HepG2 (cell line): ENCODE measurements around the gene MNAT1. TPM values are rescaled to one million over a fixed set of nuclear protein-coding genes. Genes with fewer than 3 reads are reported as not detected.

ENCODE experiments used
- ATAC-seq: fragments of 200-7000 bp; cut with Tn5 transposase; 3 replicates; pipeline ENCODE4 v1.9.1; 2020; ENCODE audit warnings: mild to moderate bottlenecking, moderate library complexity
- BruUV-seq: library from RNA; stranded (reverse); fragments of 400-500 nt; replicated peaks from 2 replicates; lab custom pipeline; 2021; lab: Mats Ljungman, UMichigan
- CTCF ChIA-PET: fragments of 300-600 bp; formaldehyde crosslinking; extraction: SDS; loops from one replicate; lab custom pipeline; 2021; ENCODE audit warnings: low total read pairs, inconsistent platforms, low intra/inter-chr PET ratio; lab: Yijun Ruan, JAX
- POLR2A ChIA-PET: fragments of 350-600 bp; sonication (Branson Sonifier 250); formaldehyde crosslinking; loops from one replicate; lab custom pipeline; 2020; ENCODE audit warnings: antibody characterized with exemption, inconsistent platforms; lab: Yijun Ruan, JAX
- DNase-seq: peaks from one replicate; pipeline ENCODE4 v3.0.0-alpha.2; 2015; ENCODE audit warnings: low spot score
- FAIRE-seq: peaks from 3 replicates; lab custom pipeline; 2011; peaks lifted over from hg19 to GRCh38; lab: Jason Lieb, UNC
- H2AFZ ChIP-seq: one replicate; pipeline ENCODE4 v1.6.1; 2011; ENCODE audit warnings: low read length, inconsistent platforms
- H3K27ac ChIP-seq: fragments of 300-600 bp; 3 replicates; pipeline ENCODE4 v1.8.0; 2011; ENCODE audit warnings: mixed run types, mild to moderate bottlenecking, mixed read lengths, low read length, inconsistent platforms; ENCODE audit not compliant: insufficient read depth; ENCODE audit errors: extremely low read length
- H3K27me3 ChIP-seq, 2 experiments: fragments of 200-600 bp in 1 of 2; 2 replicates in 1 of 2; 3 replicates in 1 of 2; pipeline versions ENCODE4 v1.6.0 to v1.8.0; 2011; ENCODE audit warnings: low read length in 2 of 2, mild to moderate bottlenecking in 2 of 2, moderate library complexity in 2 of 2, inconsistent platforms in 1 of 2; ENCODE audit not compliant: insufficient read depth in 2 of 2, control insufficient read depth in 1 of 2
- H3K36me3 ChIP-seq, 2 experiments: fragments of 200-600 bp in 1 of 2; replicated peaks in 1 of 2; 2 replicates in 1 of 2; 3 replicates in 1 of 2; pipeline versions ENCODE4 v1.5.1 to v1.8.0; 2011; ENCODE audit warnings: low read length in 2 of 2, inconsistent platforms in 1 of 2; ENCODE audit not compliant: insufficient read depth in 2 of 2, control insufficient read depth in 1 of 2
- H3K4me1 ChIP-seq: 2 replicates; pipeline ENCODE4 v1.5.1; 2012; ENCODE audit warnings: low read length, inconsistent platforms; ENCODE audit not compliant: insufficient read depth
- H3K4me2 ChIP-seq: 2 replicates; pipeline ENCODE4 v1.6.0; 2011; ENCODE audit warnings: low read depth, low read length, inconsistent platforms
- H3K4me3 ChIP-seq, 3 experiments: fragments of 200-600 bp in 1 of 3; sonication (generic), shearing (Covaris generic) in 1 of 3; replicated peaks in 1 of 3; 2 replicates each; pipeline ENCODE4 v1.5.1; 2011 to 2016; ENCODE audit warnings: low read length in 3 of 3, inconsistent platforms in 2 of 3, low read depth in 2 of 3, mild to moderate bottlenecking in 2 of 3, control low read depth in 1 of 3, mixed read lengths in 1 of 3; ENCODE audit not compliant: insufficient read depth in 1 of 3
- H3K79me2 ChIP-seq: one replicate; pipeline ENCODE4 v1.6.1; 2011; ENCODE audit warnings: low read length, inconsistent platforms; ENCODE audit not compliant: insufficient read depth
- H3K9ac ChIP-seq: 2 replicates; pipeline ENCODE4 v1.6.0; 2011; ENCODE audit warnings: mild to moderate bottlenecking, low read depth, low read length, inconsistent platforms; ENCODE audit not compliant: insufficient read depth
- H3K9me3 ChIP-seq: 2 replicates; pipeline ENCODE4 v1.5.1; 2012; ENCODE audit warnings: mild to moderate bottlenecking, low read length
- H4K20me1 ChIP-seq: 2 replicates; pipeline ENCODE4 v1.6.0; 2011; ENCODE audit warnings: inconsistent platforms, mild to moderate bottlenecking, low read length, moderate library complexity; ENCODE audit not compliant: insufficient read depth
- ARID5B ChIP-seq: IDR thresholded peaks from 2 replicates; pipeline ENCODE4 v1.4.0; 2020; ENCODE audit warnings: mild to moderate bottlenecking, missing genetic modification reagents
- ATF4 ChIP-seq, 2 experiments: fragments of 450-650 bp in 1 of 2; sonication (generic) in 1 of 2; formaldehyde crosslinking; IDR thresholded peaks; 2 replicates each; pipeline versions ENCODE4 v1.5.0 to v1.8.0; 2020 to 2022; ENCODE audit warnings: mild to moderate bottlenecking in 1 of 2, missing genetic modification reagents in 1 of 2
- ATF7-NPFF ChIP-seq: sonication (generic); formaldehyde crosslinking; IDR thresholded peaks from 2 replicates; pipeline ENCODE4 v1.8.1; 2023; ENCODE audit warnings: mild to moderate bottlenecking, low read depth, missing genetic modification reagents, moderate library complexity
- CHD4 ChIP-seq: fragments of 200-600 bp; sonication (generic); IDR thresholded peaks from 2 replicates; pipeline ENCODE4 v1.7.0; 2017; ENCODE audit warnings: mild to moderate bottlenecking, low read length, borderline replicate concordance
- CREM ChIP-seq, 2 experiments: sonication (generic) in 1 of 2; formaldehyde crosslinking in 1 of 2; IDR thresholded peaks; 2 replicates each; pipeline versions ENCODE4 v1.4.0 to v1.6.1; 2016 to 2020; ENCODE audit warnings: antibody characterized with exemption in 1 of 2, mild to moderate bottlenecking in 1 of 2, missing genetic modification reagents in 1 of 2
- DNMT1 ChIP-seq: sonication (generic); formaldehyde crosslinking; IDR thresholded peaks from 2 replicates; pipeline ENCODE4 v1.5.1; 2020; ENCODE audit warnings: mild to moderate bottlenecking, missing genetic modification reagents
- EZH2 ChIP-seq: conservative IDR thresholded peaks from 2 replicates; pipeline ENCODE4 v1.6.1; 2012; ENCODE audit warnings: mild to moderate bottlenecking, low read depth, low read length, moderate library complexity
- KAT7 ChIP-seq: IDR thresholded peaks from 2 replicates; pipeline ENCODE4 v1.6.1; 2018; ENCODE audit warnings: borderline replicate concordance, missing compliant biosample characterization
- KMT2A ChIP-seq: sonication (generic); formaldehyde crosslinking; IDR thresholded peaks from 2 replicates; pipeline ENCODE4 v1.4.0; 2020; ENCODE audit warnings: missing genetic modification reagents
- MYPOP ChIP-seq: sonication (generic); formaldehyde crosslinking; IDR thresholded peaks from 2 replicates; pipeline ENCODE4 v1.8.1; 2023; ENCODE audit warnings: mild to moderate bottlenecking, moderate library complexity, missing genetic modification reagents
- ZBTB37 ChIP-seq: sonication (generic); formaldehyde crosslinking; IDR thresholded peaks from 2 replicates; pipeline ENCODE4 v1.4.0; 2020; ENCODE audit warnings: mild to moderate bottlenecking, missing genetic modification reagents
- ZFP62 ChIP-seq: sonication (generic); formaldehyde crosslinking; IDR thresholded peaks from 2 replicates; pipeline ENCODE4 v1.4.0; 2020; ENCODE audit warnings: missing genetic modification reagents
- ZMYM3 ChIP-seq: sonication (generic); formaldehyde crosslinking; IDR thresholded peaks from 2 replicates; pipeline ENCODE4 v1.5.1; 2020; ENCODE audit warnings: mild to moderate bottlenecking, missing genetic modification reagents
- ZNF263 ChIP-seq: sonication (generic); formaldehyde crosslinking; IDR thresholded peaks from 2 replicates; pipeline ENCODE4 v1.4.0; 2020; ENCODE audit warnings: missing genetic modification reagents
- ZNF264 ChIP-seq: sonication (generic); formaldehyde crosslinking; IDR thresholded peaks from 2 replicates; pipeline ENCODE4 v1.4.0; 2020; ENCODE audit warnings: missing genetic modification reagents
- ZNF446 ChIP-seq: sonication (generic); formaldehyde crosslinking; IDR thresholded peaks from 2 replicates; pipeline ENCODE4 v1.5.0; 2020; ENCODE audit warnings: mild to moderate bottlenecking, missing genetic modification reagents
- ZNF577 ChIP-seq: sonication (generic); formaldehyde crosslinking; IDR thresholded peaks from 2 replicates; pipeline ENCODE4 v1.4.0; 2020; ENCODE audit warnings: mild to moderate bottlenecking, low read depth, missing genetic modification reagents, borderline replicate concordance
- ZNF737 ChIP-seq: sonication (generic); formaldehyde crosslinking; IDR thresholded peaks from 2 replicates; pipeline ENCODE4 v1.5.0; 2020; ENCODE audit warnings: missing genetic modification reagents, mild to moderate bottlenecking, borderline replicate concordance
- ZNF841 ChIP-seq: sonication (generic); formaldehyde crosslinking; IDR thresholded peaks from 2 replicates; pipeline ENCODE4 v1.8.1; 2023; ENCODE audit warnings: missing genetic modification reagents, borderline replicate concordance
- WGBS: methylation state at CpG from one replicate; pipeline ENCODE4 v1.1.6; 2017; ENCODE audit warnings: low lambda C conversion rate; 5-methylcytosine and 5-hydroxymethylcytosine counted together
- in situ Hi-C: cut with HindIII; loops from 2 replicates; pipeline ENCODE4 v1.10.0; 2017; ENCODE audit warnings: low pct_unique_long_range_greater_than_20kb; ENCODE audit not compliant: extremely low pct_ligation_motif_present
- intact Hi-C: fragments of 100-400 bp; cut with micrococcal nuclease; formaldehyde crosslinking; loops from one replicate; pipeline ENCODE4 v1.10.0; 2022; ENCODE audit not compliant: unreplicated experiment
- polyA plus RNA-seq, 8 experiments: library from polyadenylated mRNA; depleted of rRNA in 3 of 8; stranded (reverse) in 7 of 8; unstranded in 1 of 8; fragments of >200 nt; fragmentation: Illumina TruSeq in 4 of 8; extraction: Trizol in 4 of 8; gene quantifications; 2 replicates each; pipeline versions ENCODE4 v1.2.1 to v1.2.3, GENCODE V29; 2011 to 2016; ENCODE audit warnings: low read depth in 4 of 8, missing spikeins in 1 of 8, mixed read lengths in 1 of 8; ENCODE audit not compliant: insufficient read depth in 1 of 8
- total RNA-seq, 5 experiments: library from RNA; depleted of rRNA; stranded (reverse); fragments of >200 nt; fragmentation: Illumina TruSeq; extraction: Trizol; gene quantifications; 2 replicates each; pipeline ENCODE4 v1.2.3, GENCODE V29; 2016; ENCODE audit warnings: low read depth in 1 of 5

MNAT1 gene
- total and polyA plus RNA-seq, 2 of the 13 experiments (the other 11 are each of a cell fraction or from before 2014, with no cell fraction given): 49.2 to 94.8 TPM

GRCh38 chr14:60812987-60813386, 78.4 kb downstream of the MNAT1 start:
- TF ChIP-seq ZNF841 (CRISPR knock-in tag) (no peak), ZBTB37 (CRISPR knock-in tag) (no peak), KMT2A (CRISPR knock-in tag) (no peak), ARID5B (CRISPR knock-in tag) (no peak), ZMYM3 (CRISPR knock-in tag) (no peak), ZNF263 (CRISPR knock-in tag) (no peak), KAT7 (no peak), ZNF737 (no peak), ZNF264 (CRISPR knock-in tag) (no peak), ATF4 (CRISPR knock-in tag; IDR thresholded peaks at IDR 0.05) (no peak), ATF7-NPFF (CRISPR knock-in tag) (no peak), ZNF446 (CRISPR knock-in tag) (no peak), DNMT1 (CRISPR knock-in tag) (no peak), CHD4 (no peak), ZFP62 (CRISPR knock-in tag) (no peak), CREM (IDR thresholded peaks at IDR 0.05) (no peak), CREM (CRISPR knock-in tag; IDR thresholded peaks at IDR 0.05) (no peak), MYPOP (CRISPR knock-in tag) (no peak), ZNF577 (CRISPR knock-in tag) (no peak), EZH2 (no peak)
- WGBS: 100% methylated on average over 1 of the region's 7 CpGs
- POLR2A ChIA-PET: no interaction called here
- CTCF ChIA-PET: no interaction called here
- Histone ChIP-seq H3K9ac (no peak overlapping the region), H3K4me1 (peaks cover 28% of the 10 kb centered on the region), H3K27ac (no peak overlapping the region), H3K27me3 (no peaks in the 10 kb centered on the region), H3K36me3 (peaks cover 4 to 17% of the 10 kb centered on the region in 2 experiments), H2AFZ (no peak overlapping the region), H4K20me1 (no peaks in the 10 kb centered on the region), H3K4me2 (no peak overlapping the region), H3K79me2 (no peaks in the 10 kb centered on the region), H3K4me3 (no peak overlapping the region), H3K9me3 (no peaks in the 10 kb centered on the region)
- no peak for ATAC-seq
- in situ Hi-C loops: no loop called here
- BruUV-seq: no TSS peak
- intact Hi-C loops: no loop called here
- FAIRE-seq: no peak
- no peak for DNase-seq
